ENCODE data around the gene CHAF1B.
A peak's percentile ranks its signal among the peaks of the same experiment; 100 is the strongest.
"Not testable (repeated sequence)": the region's sequence is repeated elsewhere in the genome, so short reads cannot be mapped to it uniquely, and the experiment has no call there.

The CHAF1B gene

DNA sequence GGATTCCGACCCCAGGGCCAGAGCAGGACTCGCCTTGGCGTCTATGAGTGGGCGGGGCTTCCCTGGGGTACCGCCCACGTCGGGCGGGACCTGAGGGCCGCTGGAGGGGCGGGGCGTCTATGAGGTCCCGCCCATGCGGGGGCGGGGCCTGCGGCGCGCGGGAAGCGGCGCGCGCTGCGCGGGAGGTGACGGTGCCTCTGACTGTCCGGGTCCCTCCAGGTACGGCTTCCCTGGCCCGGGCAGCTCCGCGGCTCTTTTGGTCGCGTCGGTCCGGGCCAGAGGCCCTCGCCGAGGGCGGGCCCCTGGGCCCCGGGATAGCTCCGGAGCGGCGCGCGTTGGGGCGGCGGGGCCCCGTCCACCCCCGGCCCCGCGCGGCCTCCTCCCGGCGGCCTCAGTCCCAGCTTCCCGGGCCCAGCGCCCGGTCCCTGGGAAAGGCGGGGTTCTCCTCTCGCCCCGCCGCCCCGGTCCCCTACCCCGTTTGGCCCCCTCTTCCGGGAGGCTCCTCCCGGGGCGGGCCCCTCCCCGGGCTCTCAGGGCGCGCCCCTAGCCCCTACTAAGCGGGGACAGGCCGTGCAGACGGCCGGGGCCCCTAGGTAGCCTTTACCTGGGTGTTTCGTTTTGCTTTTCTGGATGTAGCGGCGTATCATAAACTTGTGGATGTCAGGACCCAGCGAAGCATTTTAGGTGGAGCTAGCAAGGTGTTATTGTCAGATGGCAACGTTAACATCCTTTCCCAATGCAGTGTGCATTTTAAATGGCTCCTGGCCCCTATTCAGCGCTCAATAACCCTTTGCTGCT lies at the start of gene CHAF1B:
CHAF1B (plus strand) TSS at position 160 of the 798 bp plus-strand sequence. CDS start 745 bp downstream, outside the sequence.
- no peak for FAIRE-seq

DNA sequence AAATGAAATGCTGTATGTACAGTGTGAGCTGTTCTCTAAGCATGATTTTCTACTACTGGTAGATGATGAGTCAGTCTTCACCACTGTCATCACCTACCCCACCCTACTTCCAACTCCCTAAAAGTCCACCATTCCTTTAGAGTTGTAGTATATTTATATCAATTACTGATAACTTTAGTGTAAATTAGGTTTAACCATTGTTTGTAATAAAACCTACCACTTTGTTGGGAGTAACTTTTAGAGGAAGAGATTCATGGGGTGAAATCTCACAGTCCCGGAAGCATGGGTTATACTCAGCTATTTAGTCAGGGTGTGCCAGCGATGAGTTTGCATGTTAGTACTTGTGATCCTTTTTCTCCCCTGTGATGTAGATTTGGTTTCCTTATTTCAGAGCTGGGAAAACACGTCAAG lies 48.1 kb upstream of the CHAF1B start:
- FAIRE-seq = no peak

DNA sequence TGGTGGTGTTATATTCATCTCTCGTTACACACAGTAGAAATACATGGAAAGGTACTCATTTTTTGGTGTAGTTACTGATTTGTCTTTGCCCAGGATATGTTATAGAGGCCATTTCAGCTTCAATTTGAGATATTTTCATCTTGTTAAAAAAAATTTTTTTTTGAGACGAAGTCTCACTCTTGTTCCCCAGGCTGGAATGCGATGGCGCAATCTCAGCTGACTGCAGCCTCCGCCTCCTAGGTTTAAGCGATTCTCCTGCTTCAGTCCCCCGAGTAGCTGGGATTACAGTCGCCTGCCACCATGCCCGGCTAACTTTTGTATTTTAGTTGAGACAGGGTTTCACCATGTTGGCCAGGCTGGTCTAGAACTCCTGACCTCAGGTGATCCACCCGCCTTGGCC lies 46.2 kb upstream of the CHAF1B start:
- FAIRE-seq = no peak

DNA sequence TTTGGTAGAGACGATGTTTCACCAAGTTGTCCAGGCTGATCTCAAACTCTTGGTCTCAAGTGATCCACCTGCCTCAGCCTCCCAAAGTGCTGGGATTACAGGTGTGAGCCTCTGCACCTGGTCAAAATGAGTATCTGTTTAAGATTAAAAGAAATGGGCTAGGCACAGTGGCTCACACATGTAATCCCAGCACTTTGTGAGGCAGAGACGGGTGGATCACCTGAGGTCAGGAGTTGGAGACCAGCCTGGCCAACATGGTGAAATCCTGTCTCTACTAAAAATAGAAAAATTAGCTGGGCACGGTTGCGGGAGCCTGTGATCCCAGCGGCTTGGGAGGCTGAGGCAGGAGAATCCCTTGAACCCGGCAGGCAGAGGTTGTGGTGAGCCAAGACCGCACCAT lies 42.6 kb upstream of the CHAF1B start:
- not testable (repeated sequence) for FAIRE-seq

DNA sequence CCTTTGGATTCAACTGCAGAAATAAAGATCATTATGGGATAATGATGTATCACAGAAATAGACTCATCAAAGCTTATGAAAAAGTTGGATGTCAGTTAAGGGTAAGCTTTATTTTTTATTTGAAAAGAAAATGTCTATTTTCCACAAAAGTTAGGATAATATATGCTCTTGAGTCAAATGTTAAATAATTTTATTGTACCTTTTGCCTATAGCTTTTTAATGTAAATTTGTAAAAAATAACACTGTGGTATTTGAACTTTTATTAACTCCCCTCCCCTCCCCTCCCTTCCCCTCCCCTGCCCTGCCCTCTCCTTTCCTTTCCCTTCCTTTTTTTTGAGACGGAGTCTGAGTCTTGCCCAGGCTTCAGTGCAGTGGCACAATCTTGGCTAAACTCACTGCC lies 40.3 kb upstream of the CHAF1B start:
- no peak for FAIRE-seq

DNA sequence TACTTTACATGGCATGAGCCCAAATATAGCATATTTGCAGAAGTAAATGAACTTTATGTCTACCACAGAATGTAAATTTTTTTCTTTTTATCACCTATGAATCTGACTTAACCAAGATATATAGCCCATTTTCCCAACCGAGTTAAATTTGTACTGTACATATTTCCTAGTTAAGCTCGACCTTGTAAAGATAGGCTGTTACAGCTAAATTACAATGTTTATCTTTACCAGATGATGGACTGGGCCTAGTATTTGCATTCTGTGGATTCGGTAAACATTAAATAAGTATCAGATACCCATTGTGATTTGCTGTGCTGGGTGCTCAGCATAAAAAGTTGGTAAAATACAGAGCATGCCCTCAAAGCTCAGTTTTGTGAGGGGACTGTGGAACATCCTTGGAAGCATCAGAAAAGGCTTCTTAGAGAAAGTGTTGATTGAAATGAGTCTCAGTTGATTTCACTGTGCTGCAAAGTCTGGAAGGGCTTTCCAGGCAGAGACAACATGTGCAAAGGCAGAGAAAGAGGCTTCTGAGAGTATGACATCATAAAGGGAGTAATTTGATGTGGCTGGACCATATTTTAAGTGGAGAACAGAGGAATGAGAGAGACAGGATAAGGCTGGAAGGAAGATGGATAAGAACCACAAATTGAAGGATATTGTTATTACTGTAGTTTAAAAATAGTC lies 37.8 kb upstream of the CHAF1B start:
- no peak for FAIRE-seq

DNA sequence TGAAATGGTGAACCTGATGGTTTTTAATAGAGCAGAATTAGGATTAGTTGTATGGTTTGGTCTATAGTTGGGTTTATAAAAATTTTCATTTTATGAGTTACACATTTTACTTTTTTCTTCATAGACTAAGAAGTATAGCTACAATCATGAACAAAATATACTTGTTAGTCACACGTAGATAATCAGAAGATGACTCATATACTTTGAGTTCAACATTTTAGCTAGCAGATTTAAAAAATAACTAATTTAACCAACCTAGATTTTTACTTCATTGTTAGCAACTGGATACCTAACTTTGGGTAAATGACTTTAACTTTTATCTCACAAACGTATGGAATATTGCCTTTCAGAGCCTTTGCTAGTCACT lies 37.2 kb upstream of the CHAF1B start:
- FAIRE-seq = no peak

DNA sequence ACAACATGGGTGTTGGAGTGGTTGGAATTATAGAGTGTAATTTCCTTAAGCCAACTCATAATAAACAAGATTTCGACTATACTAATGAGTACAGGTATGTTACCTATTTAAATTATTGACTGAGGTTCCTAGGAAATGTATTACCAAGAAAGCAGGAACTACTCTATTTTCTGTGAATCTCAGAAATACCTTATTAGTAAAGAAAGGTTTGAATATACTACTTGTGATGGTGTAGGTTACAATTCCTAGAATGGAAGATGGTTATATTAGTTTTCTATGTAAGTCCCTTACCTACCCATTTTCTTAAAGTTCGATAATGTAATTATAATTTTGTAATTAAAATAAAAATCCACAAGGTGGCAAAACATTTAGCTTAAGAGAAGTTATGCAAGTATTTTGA lies 35.9 kb upstream of the CHAF1B start:
- no peak for FAIRE-seq

DNA sequence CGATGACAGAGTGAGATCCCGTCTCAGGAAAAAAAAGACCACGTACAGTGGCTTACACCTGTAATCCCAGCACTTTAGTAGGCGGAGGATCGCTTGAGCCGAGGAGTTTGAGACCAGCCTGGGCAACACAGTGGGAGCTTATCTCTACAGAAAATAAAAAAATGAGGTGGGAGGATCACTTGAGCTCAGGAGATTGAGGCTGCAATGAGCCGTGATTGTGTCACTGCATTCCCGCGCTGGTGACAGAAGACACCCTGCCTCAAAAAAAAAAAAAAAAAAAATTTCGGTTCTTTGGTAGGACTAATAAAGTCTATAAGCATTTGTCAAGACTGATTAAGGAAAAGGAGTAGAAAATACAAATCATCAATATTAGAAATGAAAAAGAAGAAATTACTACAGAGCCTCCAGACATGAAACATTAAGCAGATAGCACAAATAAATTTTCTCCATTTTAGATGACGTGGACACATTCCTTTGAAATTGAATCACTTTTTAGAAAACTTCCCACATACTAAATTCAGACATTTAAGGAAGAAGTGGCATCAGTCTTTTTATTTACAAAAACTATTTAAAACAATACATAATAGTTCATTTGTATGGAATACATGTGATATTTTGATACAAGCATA lies 34.8 kb upstream of the CHAF1B start:
- FAIRE-seq = no peak

DNA sequence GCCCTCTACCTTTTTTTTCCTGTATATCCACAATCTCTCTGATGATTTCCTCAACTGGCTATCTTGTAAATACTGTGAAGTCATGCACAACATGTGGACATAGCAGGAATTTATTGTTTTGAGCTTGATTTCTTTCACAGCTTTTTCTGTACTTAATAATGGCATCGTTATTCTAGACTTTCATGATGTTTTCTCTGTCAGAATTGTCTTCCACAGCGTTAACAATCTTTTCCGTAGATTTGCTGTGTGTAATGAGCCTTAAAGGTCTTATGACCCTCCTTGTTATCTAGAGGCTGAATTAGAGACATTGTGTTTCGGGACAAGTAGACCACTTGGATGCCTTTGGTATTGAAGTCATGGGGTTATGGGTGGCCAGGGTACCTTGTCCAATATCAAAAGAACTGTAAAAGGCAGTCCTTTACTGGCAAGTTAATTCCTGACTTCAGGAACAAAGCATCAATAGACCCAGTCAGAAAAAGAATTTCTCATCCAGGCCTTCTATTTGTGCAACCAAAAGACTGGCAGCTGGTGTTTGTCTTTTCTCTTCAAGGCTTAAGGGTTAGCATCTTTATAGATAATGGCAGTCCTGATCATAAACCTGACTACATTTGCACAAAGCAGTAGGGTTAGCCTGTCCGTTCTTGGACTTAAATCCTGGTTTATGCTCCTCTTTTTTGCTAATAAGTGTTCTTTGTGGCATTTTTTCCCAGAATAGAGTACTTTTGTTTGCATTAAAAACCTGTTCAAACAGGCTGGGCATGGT lies 30.1 kb upstream of the CHAF1B start:
- peak; percentile 47 for FAIRE-seq

DNA sequence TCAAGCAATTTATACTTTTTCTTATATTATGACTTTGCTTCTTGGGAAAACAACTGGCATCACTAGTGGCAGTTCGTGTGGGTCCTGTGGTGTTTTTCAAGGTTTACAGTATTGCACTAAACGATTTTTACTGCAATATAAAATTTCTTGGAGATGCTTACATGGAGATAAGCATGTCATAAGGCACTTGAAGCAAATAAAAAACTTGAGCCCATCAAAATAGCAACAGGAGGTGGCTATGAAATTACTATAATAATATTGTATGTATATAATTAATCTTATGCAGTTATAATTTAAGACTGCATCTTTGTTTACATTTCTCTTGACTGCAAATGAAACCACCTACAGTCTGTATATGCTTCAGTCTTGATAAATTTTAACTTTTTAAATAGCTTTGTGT lies 29.3 kb upstream of the CHAF1B start:
- FAIRE-seq = no peak

DNA sequence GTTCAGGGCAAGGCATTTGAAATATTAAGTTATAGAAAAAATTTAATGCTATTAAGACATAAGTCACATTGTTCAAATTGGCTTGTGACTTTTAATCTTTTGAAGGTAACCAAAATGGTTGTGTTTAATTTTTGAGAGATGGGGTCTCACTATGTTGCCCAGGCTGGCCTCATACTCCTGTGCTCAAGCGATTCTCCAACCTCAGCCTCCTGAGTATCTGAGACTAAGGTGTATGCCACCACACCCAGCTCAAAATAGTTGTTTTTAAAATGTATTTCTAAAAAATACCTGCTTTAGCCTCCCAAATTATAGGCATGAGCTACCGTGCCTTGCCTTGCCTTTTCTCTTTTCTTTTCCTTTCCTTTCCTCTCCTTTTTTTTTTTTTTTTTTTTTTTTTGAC lies 26.0 kb upstream of the CHAF1B start:
- no peak for FAIRE-seq

DNA sequence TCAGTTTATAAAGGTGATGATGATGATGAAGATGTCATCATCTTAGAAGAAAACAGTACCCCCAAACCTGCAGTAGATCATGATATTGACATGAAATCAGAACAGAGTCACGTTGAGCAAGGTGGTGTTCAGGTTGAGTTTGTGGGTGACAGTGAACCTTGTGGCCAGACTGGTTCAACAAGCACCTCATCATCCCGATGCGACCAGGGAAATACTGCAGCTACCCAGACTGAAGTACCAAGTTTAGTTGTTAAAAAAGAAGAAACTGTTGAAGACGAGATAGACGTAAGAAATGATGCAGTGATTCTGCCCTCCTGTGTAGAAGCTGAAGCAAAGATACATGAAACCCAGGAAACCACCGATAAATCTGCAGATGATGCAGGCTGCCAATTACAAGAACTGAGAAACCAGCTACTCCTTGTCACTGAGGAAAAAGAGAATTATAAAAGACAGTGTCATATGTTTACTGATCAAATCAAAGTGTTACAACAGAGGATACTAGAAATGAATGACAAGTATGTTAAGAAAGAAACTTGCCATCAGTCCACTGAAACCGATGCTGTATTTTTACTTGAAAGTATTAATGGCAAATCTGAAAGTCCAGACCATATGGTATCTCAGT lies 16.0 kb upstream of the CHAF1B start:
- no peak for FAIRE-seq

DNA sequence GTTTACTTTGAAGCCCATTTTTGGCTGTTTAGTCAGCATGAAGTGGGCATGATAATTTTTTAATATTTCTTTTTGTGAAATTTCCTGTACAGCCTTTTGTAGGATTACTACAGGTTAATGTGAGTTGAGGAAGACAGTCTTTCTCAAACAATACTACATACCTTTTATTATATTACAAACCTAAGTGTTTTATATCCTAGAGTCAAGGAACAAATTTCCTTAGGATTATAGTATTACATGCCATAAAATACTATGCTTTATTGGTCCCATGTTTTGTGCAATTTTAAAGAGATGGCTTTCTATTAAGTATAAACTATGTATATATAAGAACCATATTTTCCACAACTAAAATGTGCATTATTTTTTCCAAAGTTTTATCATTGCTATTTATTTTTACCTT lies 9.2 kb upstream of the CHAF1B start:
- FAIRE-seq = no peak

DNA sequence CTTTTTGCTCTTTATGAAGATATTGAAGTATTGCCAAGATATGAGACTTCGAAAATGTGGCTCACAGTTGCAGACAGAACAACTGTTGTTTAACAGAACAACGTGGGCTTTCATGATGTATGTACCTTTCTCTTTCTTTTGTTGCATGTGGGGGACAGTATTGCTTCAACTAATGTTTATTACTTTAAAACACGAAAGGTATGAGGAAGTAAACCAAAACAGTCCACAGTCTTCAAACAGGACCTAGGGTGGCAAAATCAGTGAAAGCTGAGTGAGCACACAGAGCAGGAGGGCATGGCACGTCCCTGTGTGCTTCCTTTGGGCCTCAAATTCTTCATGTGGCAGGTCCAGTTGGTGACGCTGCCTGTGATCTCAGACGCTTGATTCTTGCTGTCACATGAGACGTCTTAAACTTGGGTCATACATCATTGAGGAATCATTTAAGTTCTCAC lies 7.8 kb upstream of the CHAF1B start:
- FAIRE-seq = no peak

DNA sequence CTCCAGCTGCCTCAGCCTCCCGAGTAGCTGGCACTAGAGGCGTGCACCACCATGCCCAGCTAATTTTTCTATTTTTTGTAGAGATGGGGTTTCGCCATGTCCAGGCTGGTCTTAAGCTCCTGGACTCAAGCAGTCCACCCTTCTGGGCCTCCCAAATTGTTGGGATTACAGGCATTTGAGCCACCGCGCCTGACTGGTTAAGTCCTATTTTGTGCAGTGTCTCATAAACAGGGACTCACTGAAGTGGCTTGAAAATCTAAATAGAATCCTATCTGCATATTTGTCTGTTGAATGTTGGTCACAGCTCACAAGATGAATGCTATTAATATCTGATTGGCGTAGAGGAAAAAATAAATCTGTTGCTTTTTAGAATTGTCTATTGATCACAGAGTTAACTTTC lies 5.9 kb upstream of the CHAF1B start:
- no peak for FAIRE-seq

DNA sequence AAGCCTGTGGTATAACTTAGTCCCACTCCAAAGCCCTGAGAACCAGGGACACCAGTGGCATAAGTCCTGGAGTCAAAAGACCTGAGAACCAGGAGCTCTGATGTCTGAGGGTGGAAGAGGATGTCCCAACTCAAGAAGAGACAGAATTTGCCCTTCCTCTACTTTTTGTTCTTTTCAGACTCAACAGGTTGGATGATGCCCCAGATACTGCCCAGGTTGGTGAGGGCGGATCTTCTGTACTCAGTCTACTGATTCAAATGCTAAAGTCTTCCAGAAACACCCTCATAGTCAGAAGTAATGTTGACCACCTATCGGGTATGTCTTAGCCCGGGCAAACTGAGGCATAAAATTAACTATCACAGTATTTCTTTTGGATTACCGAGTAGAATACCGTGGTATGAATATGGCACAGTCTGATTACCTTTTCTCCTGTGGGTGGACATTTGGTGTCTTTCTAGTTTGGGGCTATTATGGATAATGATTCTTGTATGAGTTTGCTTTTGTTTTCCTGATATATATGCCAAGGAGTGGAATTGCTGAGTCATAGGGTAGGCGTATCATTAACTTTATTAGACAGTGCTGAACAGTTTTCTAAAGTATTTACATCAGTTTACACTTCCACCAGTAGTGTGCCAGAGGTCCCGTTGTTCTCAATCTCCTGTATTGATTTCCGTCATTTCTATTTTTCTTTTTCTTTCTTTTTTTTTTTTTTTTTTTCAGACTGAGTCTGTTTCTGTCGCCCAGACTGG lies 3.2 kb upstream of the CHAF1B start:
- FAIRE-seq = no peak

DNA sequence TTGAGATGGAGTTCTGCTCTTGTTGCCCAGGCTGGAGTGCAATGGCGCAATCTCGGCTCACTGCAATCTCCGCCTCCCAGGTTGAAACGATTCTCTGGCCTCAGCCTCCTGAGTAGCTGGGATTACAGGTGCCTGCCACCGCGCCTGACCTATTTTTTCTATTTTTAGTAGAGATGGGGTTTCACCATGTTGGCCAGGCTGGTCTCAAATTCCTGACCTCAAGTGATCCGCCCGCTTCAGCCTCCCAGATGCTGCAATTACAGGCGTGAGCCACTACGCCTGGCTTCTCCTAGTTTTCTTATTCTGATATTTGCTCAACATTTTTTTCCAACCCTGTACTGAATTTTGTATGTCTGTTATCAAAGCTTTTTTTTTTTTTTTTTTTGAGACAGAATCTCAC lies 2.5 kb upstream of the CHAF1B start:
- not testable (repeated sequence) for FAIRE-seq

DNA sequence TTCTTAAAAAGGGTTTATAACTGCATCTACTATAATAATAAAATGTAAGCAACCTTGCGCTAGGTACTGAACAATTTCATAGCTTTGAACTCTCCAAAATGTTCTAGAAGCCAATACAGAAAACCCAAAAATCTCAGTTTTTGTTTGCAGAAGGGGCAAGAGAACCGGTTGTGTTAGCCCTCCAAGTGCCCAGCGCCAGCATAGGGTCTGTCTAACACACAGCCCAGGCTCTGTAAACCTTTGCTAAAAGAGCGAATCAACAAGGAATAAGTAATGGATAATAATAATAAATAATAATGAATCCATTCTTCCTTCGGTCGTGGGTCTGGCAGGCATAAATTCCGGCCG lies 333 bp upstream of the CHAF1B start:
- no peak for FAIRE-seq

DNA sequence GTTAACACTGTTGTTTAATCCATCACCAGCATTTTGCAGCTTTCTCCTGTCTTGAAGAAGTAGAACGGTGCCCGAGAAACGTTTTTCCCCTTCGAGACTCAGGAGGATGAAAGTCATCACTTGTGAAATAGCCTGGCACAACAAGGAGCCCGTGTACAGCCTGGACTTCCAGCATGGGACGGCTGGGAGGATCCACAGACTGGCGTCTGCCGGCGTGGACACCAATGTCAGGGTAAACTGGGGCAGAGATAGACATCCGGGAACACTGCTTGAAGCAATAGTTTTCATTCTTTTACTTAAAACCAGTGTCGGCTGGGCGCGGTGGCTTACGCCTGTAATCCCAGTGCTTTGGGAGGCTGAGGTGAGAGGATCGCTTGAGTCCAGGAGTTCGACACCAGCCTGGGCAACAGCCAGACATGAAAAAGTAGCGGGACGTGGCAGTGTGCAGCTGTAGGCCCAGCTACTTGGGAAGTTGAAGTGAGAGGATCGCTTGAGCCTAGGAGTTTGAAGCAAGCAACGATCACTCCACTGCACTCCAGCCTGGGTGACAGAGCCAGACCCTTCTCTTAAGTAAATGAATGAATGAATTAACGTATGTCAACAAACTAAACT lies 945 bp downstream of the CHAF1B start:
- no peak for FAIRE-seq

DNA sequence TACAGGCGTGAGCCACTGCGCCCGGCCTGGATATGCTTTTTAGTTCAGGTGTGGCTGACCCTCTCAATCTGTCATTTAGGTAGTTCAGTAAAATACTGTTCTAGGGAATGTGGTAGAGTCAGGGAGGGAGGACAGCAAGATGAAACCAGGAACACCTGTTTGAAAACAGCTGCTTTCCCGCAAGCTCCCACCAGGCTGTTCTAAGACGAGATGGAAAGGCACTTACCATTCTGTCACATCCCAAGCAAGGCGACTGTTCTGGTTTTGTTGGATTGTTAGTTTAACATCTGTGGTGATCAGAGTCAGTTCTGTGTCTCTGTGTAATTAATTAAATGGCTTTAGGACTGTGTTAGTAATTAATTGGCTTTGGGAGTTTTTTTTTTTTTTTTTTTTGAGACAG lies 2.9 kb downstream of the CHAF1B start:
- FAIRE-seq = no peak

DNA sequence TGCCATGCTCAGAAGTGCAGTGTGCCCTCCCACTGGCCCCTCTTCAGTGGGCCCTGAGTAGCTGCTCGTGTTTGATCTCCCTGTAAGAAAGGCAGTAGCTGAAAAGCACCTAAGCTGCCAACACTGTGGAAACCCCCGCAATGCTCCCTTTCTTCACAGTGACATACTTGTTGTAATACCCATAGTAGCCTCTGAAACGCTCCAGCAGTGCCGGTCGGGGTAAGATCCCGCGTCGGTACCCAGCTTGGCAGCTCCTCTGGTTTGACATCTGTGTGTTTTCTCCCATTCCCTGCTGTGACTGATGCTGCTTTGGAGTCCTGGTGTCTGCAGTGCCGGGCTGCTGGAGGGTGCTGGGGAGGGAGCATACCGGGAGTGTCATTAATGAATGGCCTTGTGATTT lies 3.6 kb downstream of the CHAF1B start:
- FAIRE-seq = no peak

Data from islet of Langerhans (tissue), 1 donor.